Panc1 (cell line): ENCODE data around the gene IGSF9. TPM values are rescaled to one million over a fixed set of nuclear protein-coding genes. Genes with fewer than 3 reads are reported as not detected.

Experiments used
- ATAC-seq: fragments of 200-7000 bp; cut with Tn5 transposase; 2 replicates; pipeline ENCODE4 v1.9.1; 2020; ENCODE audit warnings: mild to moderate bottlenecking, moderate library complexity
- BruUV-seq: library from RNA; stranded (reverse); fragments of 400-500 nt; replicated peaks from 2 replicates; lab custom pipeline; 2021; lab: Mats Ljungman, UMichigan
- CTCF ChIA-PET: fragments of 300-600 bp; sonication (Branson Sonifier 250); formaldehyde crosslinking; loops from one replicate; lab custom pipeline; 2022; ENCODE audit warnings: antibody characterized with exemption; lab: Charles Lee
- POLR2A ChIA-PET: fragments of 300-600 bp; sonication (Branson Sonifier 250); formaldehyde crosslinking; loops from one replicate; lab custom pipeline; 2022; ENCODE audit warnings: antibody characterized with exemption; lab: Charles Lee
- DNase-seq: peaks from one replicate; pipeline ENCODE4 v3.0.0-alpha.2; 2010; ENCODE audit warnings: low read depth, low spot score
- H3K27ac ChIP-seq: 2 replicates; pipeline ENCODE4 v1.5.1; 2011; ENCODE audit warnings: mild to moderate bottlenecking, low read length, inconsistent platforms
- H3K27me3 ChIP-seq: fragments of 200-500 bp; sonication (Bioruptor generic); 2 replicates; pipeline ENCODE4 v1.6.0; 2014; ENCODE audit warnings: low read length, inconsistent platforms; ENCODE audit not compliant: control insufficient read depth, insufficient read depth
- H3K36me3 ChIP-seq: fragments of 200-500 bp; sonication (Bioruptor generic); 2 replicates; pipeline ENCODE4 v1.5.1; 2014; ENCODE audit warnings: inconsistent platforms, mild to moderate bottlenecking, low read length, moderate library complexity; ENCODE audit not compliant: control insufficient read depth, insufficient read depth
- H3K4me1 ChIP-seq: 2 replicates; pipeline ENCODE4 v1.5.1; 2011; ENCODE audit warnings: inconsistent platforms, mild to moderate bottlenecking, low read length, moderate library complexity; ENCODE audit not compliant: control insufficient read depth, insufficient read depth
- H3K4me3 ChIP-seq, 2 experiments: 2 replicates each; pipeline ENCODE4 v1.5.1; 2011 to 2012; ENCODE audit warnings: low read depth in 2 of 2, low read length in 2 of 2, mild to moderate bottlenecking in 2 of 2, inconsistent platforms in 1 of 2, moderate library complexity in 1 of 2
- H3K9me3 ChIP-seq: fragments of 200-500 bp; sonication (Bioruptor generic); 2 replicates; pipeline ENCODE4 v1.5.1; 2014; ENCODE audit warnings: low read depth, mild to moderate bottlenecking, inconsistent platforms, low read length, moderate library complexity; ENCODE audit not compliant: control insufficient read depth, insufficient read depth
- CTCF ChIP-seq: fragments of 450-650 bp; IDR thresholded peaks from 2 replicates; pipeline ENCODE4 v1.5.1; 2017; ENCODE audit warnings: mild to moderate bottlenecking
- POLR2AphosphoS5 ChIP-seq: IDR thresholded peaks from 2 replicates; pipeline ENCODE4 v1.6.1; 2012; ENCODE audit warnings: mild to moderate bottlenecking, low read depth, low read length, moderate library complexity
- REST ChIP-seq, 2 experiments: IDR thresholded peaks; 2 replicates each; pipeline ENCODE4 v1.6.1; 2011 to 2012; ENCODE audit warnings: low read depth in 2 of 2, control low read depth in 1 of 2, low read length in 1 of 2, mild to moderate bottlenecking in 1 of 2, moderate library complexity in 1 of 2; ENCODE audit not compliant: insufficient read depth in 1 of 2
- SIN3A ChIP-seq: IDR thresholded peaks from 2 replicates; pipeline ENCODE4 v1.6.1; 2012; ENCODE audit warnings: low read depth, mild to moderate bottlenecking, low read length, moderate library complexity, borderline replicate concordance; ENCODE audit not compliant: insufficient read depth
- TCF7L2 ChIP-seq: IDR thresholded peaks from 2 replicates; pipeline ENCODE4 v1.6.1; 2011; ENCODE audit warnings: mild to moderate bottlenecking, low read depth, low read length, inconsistent platforms
- in situ Hi-C: cut with HindIII; loops from 2 replicates; pipeline ENCODE4 v1.10.0; 2016; ENCODE audit warnings: low sequenced_read_pairs, low pct_unique_long_range_greater_than_20kb
- intact Hi-C: fragments of 100-400 bp; cut with micrococcal nuclease; formaldehyde crosslinking; loops from one replicate; pipeline ENCODE4 v1.10.0; 2022; ENCODE audit not compliant: unreplicated experiment
- total RNA-seq: library from RNA; stranded (reverse); gene quantifications from one replicate; pipeline ENCODE4 v1.2.1, GENCODE V29; 2021; ENCODE audit not compliant: unreplicated experiment

IGSF9 gene
- total RNA-seq, 1 experiment from 2014 or later = 0.51 TPM

DNA sequence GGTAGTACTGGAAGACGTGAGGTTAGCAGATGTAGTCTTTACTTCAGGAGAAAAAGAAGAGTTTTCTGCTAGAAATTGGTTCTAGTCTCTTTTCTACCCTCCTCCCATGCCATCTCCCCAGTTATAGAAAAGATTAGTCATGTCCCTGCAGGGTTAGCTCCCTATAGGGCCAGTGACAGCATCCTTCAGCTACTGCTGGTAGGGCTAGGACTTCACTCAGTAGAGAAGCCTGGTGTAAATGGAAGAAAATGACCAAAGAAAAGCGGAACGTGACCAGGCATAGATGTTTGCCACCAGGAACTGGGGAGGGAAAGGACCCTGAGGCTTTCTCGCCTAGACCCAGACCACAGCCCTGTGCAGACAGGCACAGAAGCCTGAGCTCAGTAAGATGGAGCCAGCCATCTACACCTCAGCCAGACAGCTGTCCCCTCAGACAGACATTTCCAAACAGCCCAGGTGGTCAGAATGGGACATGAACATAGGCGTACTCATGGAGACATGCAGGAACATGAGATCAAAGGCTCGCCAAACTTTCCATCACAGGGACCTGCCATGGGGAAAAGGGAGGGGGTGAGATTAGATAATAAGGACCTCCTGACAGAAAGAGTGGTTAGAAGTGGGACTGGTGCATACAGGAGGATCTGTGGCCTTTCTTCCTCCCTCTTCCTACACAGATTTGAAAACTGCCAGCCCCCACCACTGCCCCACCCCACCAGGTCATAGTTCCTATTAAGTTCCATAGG, 32.1 kb upstream of the IGSF9 start:
- DNase-seq = no peak
- peaks cover 8% of the 10 kb centered on the region for H3K27me3 ChIP-seq
- no TSS peak for BruUV-seq
- no peak overlapping the region for H3K4me3 ChIP-seq
- ChIA-PET CTCF (no interaction called here), POLR2A (no interaction called here)
- in situ Hi-C loops (no loop called here), intact Hi-C loops (no loop called here)
- no peak overlapping the region for H3K27ac ChIP-seq
- no peak for ATAC-seq
- no peaks in the 10 kb centered on the region for H3K9me3 ChIP-seq
- TF ChIP-seq TCF7L2 = no peak
- no peak for TF ChIP-seq POLR2AphosphoS5
- no peak for TF ChIP-seq SIN3A
- TF ChIP-seq REST (IDR thresholded peaks at IDR 0.05; ENCODE audit: insufficient read depth in 1 of 2, low read depth in 2 of 2, low read length in 1 of 2) = no peak
- no peaks in the 10 kb centered on the region for H3K36me3 ChIP-seq
- no peaks in the 10 kb centered on the region for H3K4me1 ChIP-seq

- H3K4me1 ChIP-seq = no peaks in the 10 kb centered on the region
- POLR2A ChIA-PET = no interaction called here
- H3K27ac ChIP-seq = no peak overlapping the region
- CTCF ChIA-PET = no interaction called here
- no peaks in the 10 kb centered on the region for H3K36me3 ChIP-seq
- no peak for DNase-seq
- TF ChIP-seq TCF7L2 = no peak
- TF ChIP-seq REST (IDR thresholded peaks at IDR 0.05; ENCODE audit: insufficient read depth in 1 of 2, low read depth in 2 of 2, low read length in 1 of 2) = no peak
- TF ChIP-seq CTCF = no peak
- TF ChIP-seq POLR2AphosphoS5 = no peak
- TF ChIP-seq SIN3A = no peak
- no peak for ATAC-seq
- BruUV-seq = no TSS peak
- in situ Hi-C loops = no loop called here
- intact Hi-C loops = no loop called here
- H3K27me3 ChIP-seq = peaks cover 12% of the 10 kb centered on the region
- H3K4me3 ChIP-seq = no peak overlapping the region
- no peaks in the 10 kb centered on the region for H3K9me3 ChIP-seq
Observed at GRCh38 chr1:159974350-159974965, 29.0 kb upstream of the IGSF9 start.
